Loucy (cell line): Measurements from ENCODE around the gene PLIN1.

Experiments
- H2AFZ ChIP-seq: fragments of 200-600 bp; sonication (generic); 2 replicates; pipeline ENCODE4 v1.6.0; 2016; ENCODE audit warnings: antibody characterized with exemption, mild to moderate bottlenecking, low read length, moderate library complexity
- H3F3A ChIP-seq: fragments of 200-600 bp; 2 replicates; pipeline ENCODE4 v1.6.0; 2016; ENCODE audit warnings: antibody characterized with exemption, low read depth, mild to moderate bottlenecking
- H3K27me3 ChIP-seq: fragments of 200-600 bp; sonication (generic); 2 replicates; pipeline ENCODE4 v1.6.1; 2014; ENCODE audit warnings: low read length, mild to moderate bottlenecking; ENCODE audit not compliant: insufficient read depth, poor library complexity, severe bottlenecking
- H3K36me3 ChIP-seq: fragments of 200-600 bp; sonication (generic); 2 replicates; pipeline ENCODE4 v1.6.1; 2016; ENCODE audit warnings: low read length; ENCODE audit not compliant: insufficient read depth
- H3K4me1 ChIP-seq: fragments of 200-600 bp; sonication (generic); 2 replicates; pipeline ENCODE4 v1.5.1; 2014; ENCODE audit warnings: low read length, mild to moderate bottlenecking; ENCODE audit not compliant: insufficient read depth, poor library complexity, severe bottlenecking
- H3K4me2 ChIP-seq: fragments of 200-600 bp; sonication (generic); 2 replicates; pipeline ENCODE4 v1.6.0; 2014; ENCODE audit warnings: antibody characterized with exemption, low read length, low read depth, mild to moderate bottlenecking; ENCODE audit not compliant: poor library complexity, severe bottlenecking
- H3K4me3 ChIP-seq: fragments of 200-600 bp; sonication (generic); 2 replicates; pipeline ENCODE4 v1.5.1; 2014; ENCODE audit warnings: low read length, mild to moderate bottlenecking, mixed read lengths; ENCODE audit not compliant: poor library complexity, severe bottlenecking
- H3K79me2 ChIP-seq: fragments of 200-600 bp; sonication (generic); 2 replicates; pipeline ENCODE4 v1.6.1; 2014; ENCODE audit warnings: low read length; ENCODE audit not compliant: insufficient read depth
- H3K9ac ChIP-seq: fragments of 200-600 bp; sonication (generic); 2 replicates; pipeline ENCODE4 v1.6.0; 2014; ENCODE audit warnings: mild to moderate bottlenecking, low read depth, low read length, moderate library complexity; ENCODE audit not compliant: poor library complexity, severe bottlenecking
- H3K9me2 ChIP-seq: fragments of 200-600 bp; sonication (generic); replicated peaks from 2 replicates; pipeline ENCODE4 v1.6.1; 2016; ENCODE audit warnings: low read depth, low read length, mixed read lengths
- H3K9me3 ChIP-seq: fragments of 200-600 bp; sonication (generic); 2 replicates; pipeline ENCODE4 v1.6.1; 2014; ENCODE audit warnings: mild to moderate bottlenecking, antibody characterized with exemption, low read length, low read depth; ENCODE audit not compliant: insufficient read depth
- H4K20me1 ChIP-seq: fragments of 200-600 bp; sonication (generic); 2 replicates; pipeline ENCODE4 v1.6.0; 2014; ENCODE audit warnings: antibody characterized with exemption, low read length, mild to moderate bottlenecking; ENCODE audit not compliant: insufficient read depth, poor library complexity, severe bottlenecking
- CTCF ChIP-seq: fragments of 200-600 bp; sonication (generic); conservative IDR thresholded peaks from 2 replicates; pipeline ENCODE4 v1.5.1; 2014; ENCODE audit warnings: mild to moderate bottlenecking, antibody characterized with exemption, low read length
- EZH2phosphoT487 ChIP-seq: fragments of 200-600 bp; IDR thresholded peaks from 2 replicates; pipeline ENCODE4 v1.6.1; 2018; ENCODE audit warnings: antibody characterized with exemption, mild to moderate bottlenecking, moderate library complexity, borderline replicate concordance

The PLIN1 gene

GRCh38 chr15:89669309-89669865, 9.8 kb downstream of the PLIN1 start:
- no peak overlapping the region for H3K4me2 ChIP-seq
- H3K79me2 ChIP-seq: no peaks in the 10 kb centered on the region
- no peaks in the 10 kb centered on the region for H3K27me3 ChIP-seq
- no peak overlapping the region for H2AFZ ChIP-seq
- H3K9me3 ChIP-seq: no peaks in the 10 kb centered on the region
- H3K4me1 ChIP-seq: peaks cover 4% of the 10 kb centered on the region
- no peak overlapping the region for H3K4me3 ChIP-seq
- no peak overlapping the region for H3K9ac ChIP-seq
- H4K20me1 ChIP-seq: no peaks in the 10 kb centered on the region
- no peak for TF ChIP-seq CTCF
- no peaks in the 10 kb centered on the region for H3K36me3 ChIP-seq
- no peaks in the 10 kb centered on the region for H3F3A ChIP-seq
- H3K9me2 ChIP-seq: no peaks in the 10 kb centered on the region

GRCh38 chr15:89668171-89668570, 11.0 kb downstream of the PLIN1 start:
- no peaks in the 10 kb centered on the region for H3K9me3 ChIP-seq
- no peak for TF ChIP-seq EZH2phosphoT487
- no peak for TF ChIP-seq CTCF
- no peak overlapping the region for H3K9ac ChIP-seq
- H3K27me3 ChIP-seq: no peaks in the 10 kb centered on the region
- peaks cover 4% of the 10 kb centered on the region for H3K4me1 ChIP-seq
- no peaks in the 10 kb centered on the region for H4K20me1 ChIP-seq
- no peak overlapping the region for H3K4me2 ChIP-seq
- no peaks in the 10 kb centered on the region for H3K79me2 ChIP-seq
- H3K36me3 ChIP-seq: no peaks in the 10 kb centered on the region
- H3K4me3 ChIP-seq: no peak overlapping the region
- no peaks in the 10 kb centered on the region for H3F3A ChIP-seq
- H2AFZ ChIP-seq: no peak overlapping the region
- no peaks in the 10 kb centered on the region for H3K9me2 ChIP-seq

- H3K4me2 ChIP-seq: no peak overlapping the region
- H3K4me1 ChIP-seq: peaks cover 4% of the 10 kb centered on the region
- no peaks in the 10 kb centered on the region for H3K27me3 ChIP-seq
- no peaks in the 10 kb centered on the region for H3K36me3 ChIP-seq
- no peaks in the 10 kb centered on the region for H3K9me3 ChIP-seq
- no peaks in the 10 kb centered on the region for H3K9me2 ChIP-seq
- H3K9ac ChIP-seq: no peak overlapping the region
- H3F3A ChIP-seq: no peaks in the 10 kb centered on the region
- TF ChIP-seq CTCF: no peak
- no peak for TF ChIP-seq EZH2phosphoT487
- no peak overlapping the region for H3K4me3 ChIP-seq
- H4K20me1 ChIP-seq: no peaks in the 10 kb centered on the region
- H3K79me2 ChIP-seq: no peaks in the 10 kb centered on the region
- no peak overlapping the region for H2AFZ ChIP-seq
These were observed 11.5 kb downstream of the PLIN1 start for GRCh38 chr15:89667706-89667960.
